ENCODE results near the gene TET1. TPM values are rescaled to one million over a fixed set of nuclear protein-coding genes. Genes with fewer than 3 reads are reported as not detected.

The TET1 gene
- total and polyA plus RNA-seq, 9 of the 15 experiments (the other 6 are each of a cell fraction or from before 2014, with no cell fraction given), result 2.6 to 21.3 (median 11.6) TPM

GRCh38 chr10:68562661-68563570, 2.8 kb downstream of the TET1 start (continued):
- TF ChIP-seq ZNF436 (CRISPR knock-in tag; IDR thresholded peaks at IDR 0.05) (no peak), ZNF699 (CRISPR knock-in tag; IDR thresholded peaks at IDR 0.05; ENCODE audit: insufficient replicate concordance) (no peak), PML (IDR thresholded peaks at IDR 0.05; ENCODE audit: low read length) (no peak; the same call in 1 of the 2 replicates), PYGO2 (tag; IDR thresholded peaks at IDR 0.05) (0 out of 2 replicates have a peak, but pooled peaks have one; percentile 35), CREM (IDR thresholded peaks at IDR 0.05; ENCODE audit: low read depth) (peak; percentile 39; the same call in 1 of the 2 replicates), L3MBTL2 (IDR thresholded peaks at IDR 0.05) (peak; percentile 41), XRCC5 (IDR thresholded peaks at IDR 0.05; ENCODE audit: low read depth, low read length) (no peak), MCM7 (IDR thresholded peaks at IDR 0.05) (peak in 1 of 2 experiments; percentile 76; a peak in 1 of 4 replicates), HCFC1 (IDR thresholded peaks at IDR 0.05; ENCODE audit: low read depth, low read length) (0 out of 2 replicates have a peak, but pooled peaks have one; percentile 15), RNF219 (CRISPR knock-in tag; IDR thresholded peaks at IDR 0.05) (no peak), CBFA2T3 (IDR thresholded peaks at IDR 0.05) (peak; percentile 76), PHF21A (IDR thresholded peaks at IDR 0.05; ENCODE audit: borderline replicate concordance, low read depth) (0 out of 2 replicates have a peak, but pooled peaks have one; percentile 26), MEF2D (tag; conservative IDR thresholded peaks at IDR 0.05; ENCODE audit: low read depth) (no peak), CCNT2 (IDR thresholded peaks at IDR 0.05; ENCODE audit: borderline replicate concordance, extremely low read depth, insufficient read length, low read depth, low read length) (no peak), SIRT6 (IDR thresholded peaks at IDR 0.05; ENCODE audit: low read depth, low read length) (no peak), THRB (CRISPR knock-in tag; conservative IDR thresholded peaks at IDR 0.05) (0 out of 2 replicates have a peak, but pooled peaks have one; percentile 13), CHCHD3 (CRISPR knock-in tag; IDR thresholded peaks at IDR 0.05) (no peak), RAD51 (IDR thresholded peaks at IDR 0.05; ENCODE audit: borderline replicate concordance, low read depth) (0 out of 2 replicates have a peak, but pooled peaks have one; percentile 25), NFIC (IDR thresholded peaks at IDR 0.05) (peak; percentile 36; the same call in 1 of the 2 replicates), PRMT5 (CRISPR knock-in tag; IDR thresholded peaks at IDR 0.05) (no peak), YBX1 (IDR thresholded peaks at IDR 0.05) (no peak), EGR1 (conservative IDR thresholded peaks at IDR 0.05) (no peak), ZNF280A (IDR thresholded peaks at IDR 0.05; ENCODE audit: low read depth, partially characterized antibody) (no peak), ZNF57 (CRISPR knock-in tag; IDR thresholded peaks at IDR 0.05) (peak; percentile 34; the same call in 1 of the 2 replicates), MAFF (IDR thresholded peaks at IDR 0.05; ENCODE audit: low read length) (no peak)

All from K562 (cell line).